HepG2 (cell line): ENCODE results near the gene OTUB2. TPM values are rescaled to one million over a fixed set of nuclear protein-coding genes. Genes with fewer than 3 reads are reported as not detected.

Experiments
- ATAC-seq: fragments of 200-7000 bp; cut with Tn5 transposase; 3 replicates; pipeline ENCODE4 v1.9.1; 2020; ENCODE audit warnings: mild to moderate bottlenecking, moderate library complexity
- BruUV-seq: library from RNA; stranded (reverse); fragments of 400-500 nt; replicated peaks from 2 replicates; lab custom pipeline; 2021; lab: Mats Ljungman, UMichigan
- CTCF ChIA-PET: fragments of 300-600 bp; formaldehyde crosslinking; extraction: SDS; loops from one replicate; lab custom pipeline; 2021; ENCODE audit warnings: low total read pairs, inconsistent platforms, low intra/inter-chr PET ratio; lab: Yijun Ruan, JAX
- POLR2A ChIA-PET: fragments of 350-600 bp; sonication (Branson Sonifier 250); formaldehyde crosslinking; loops from one replicate; lab custom pipeline; 2020; ENCODE audit warnings: antibody characterized with exemption, inconsistent platforms; lab: Yijun Ruan, JAX
- DNase-seq: peaks from one replicate; pipeline ENCODE4 v3.0.0-alpha.2; 2015; ENCODE audit warnings: low spot score
- FAIRE-seq: peaks from 3 replicates; lab custom pipeline; 2011; peaks lifted over from hg19 to GRCh38; lab: Jason Lieb, UNC
- H2AFZ ChIP-seq: one replicate; pipeline ENCODE4 v1.6.1; 2011; ENCODE audit warnings: low read length, inconsistent platforms
- H3K27ac ChIP-seq: fragments of 300-600 bp; 3 replicates; pipeline ENCODE4 v1.8.0; 2011; ENCODE audit warnings: mixed run types, mild to moderate bottlenecking, mixed read lengths, low read length, inconsistent platforms; ENCODE audit not compliant: insufficient read depth; ENCODE audit errors: extremely low read length
- H3K27me3 ChIP-seq, 2 experiments: fragments of 200-600 bp in 1 of 2; 2 replicates in 1 of 2; 3 replicates in 1 of 2; pipeline versions ENCODE4 v1.6.0 to v1.8.0; 2011; ENCODE audit warnings: low read length in 2 of 2, mild to moderate bottlenecking in 2 of 2, moderate library complexity in 2 of 2, inconsistent platforms in 1 of 2; ENCODE audit not compliant: insufficient read depth in 2 of 2, control insufficient read depth in 1 of 2
- H3K36me3 ChIP-seq, 2 experiments: fragments of 200-600 bp in 1 of 2; replicated peaks in 1 of 2; 2 replicates in 1 of 2; 3 replicates in 1 of 2; pipeline versions ENCODE4 v1.5.1 to v1.8.0; 2011; ENCODE audit warnings: low read length in 2 of 2, inconsistent platforms in 1 of 2; ENCODE audit not compliant: insufficient read depth in 2 of 2, control insufficient read depth in 1 of 2
- H3K4me1 ChIP-seq: 2 replicates; pipeline ENCODE4 v1.5.1; 2012; ENCODE audit warnings: low read length, inconsistent platforms; ENCODE audit not compliant: insufficient read depth
- H3K4me2 ChIP-seq: 2 replicates; pipeline ENCODE4 v1.6.0; 2011; ENCODE audit warnings: low read depth, low read length, inconsistent platforms
- H3K4me3 ChIP-seq, 3 experiments: fragments of 200-600 bp in 1 of 3; sonication (generic), shearing (Covaris generic) in 1 of 3; replicated peaks in 1 of 3; 2 replicates each; pipeline ENCODE4 v1.5.1; 2011 to 2016; ENCODE audit warnings: low read length in 3 of 3, inconsistent platforms in 2 of 3, low read depth in 2 of 3, mild to moderate bottlenecking in 2 of 3, control low read depth in 1 of 3, mixed read lengths in 1 of 3; ENCODE audit not compliant: insufficient read depth in 1 of 3
- H3K79me2 ChIP-seq: one replicate; pipeline ENCODE4 v1.6.1; 2011; ENCODE audit warnings: low read length, inconsistent platforms; ENCODE audit not compliant: insufficient read depth
- H3K9ac ChIP-seq: 2 replicates; pipeline ENCODE4 v1.6.0; 2011; ENCODE audit warnings: mild to moderate bottlenecking, low read depth, low read length, inconsistent platforms; ENCODE audit not compliant: insufficient read depth
- H3K9me3 ChIP-seq: 2 replicates; pipeline ENCODE4 v1.5.1; 2012; ENCODE audit warnings: mild to moderate bottlenecking, low read length
- H4K20me1 ChIP-seq: 2 replicates; pipeline ENCODE4 v1.6.0; 2011; ENCODE audit warnings: inconsistent platforms, mild to moderate bottlenecking, low read length, moderate library complexity; ENCODE audit not compliant: insufficient read depth
- ARID2 ChIP-seq: sonication (generic); formaldehyde crosslinking; IDR thresholded peaks from 2 replicates; pipeline ENCODE4 v1.8.1; 2022; ENCODE audit warnings: mild to moderate bottlenecking, missing genetic modification reagents, borderline replicate concordance
- ARNT ChIP-seq: fragments of 450-650 bp; IDR thresholded peaks from 2 replicates; pipeline ENCODE4 v1.6.1; 2017
- CREB1 ChIP-seq, 2 experiments: fragments of 450-650 bp in 1 of 2; IDR thresholded peaks; 2 replicates each; pipeline ENCODE4 v1.6.1; 2016 to 2017; ENCODE audit warnings: control low read depth in 1 of 2, mild to moderate bottlenecking in 1 of 2, missing compliant biosample characterization in 1 of 2, missing genetic modification characterization in 1 of 2
- FOSL2 ChIP-seq: sonication (generic); formaldehyde crosslinking; IDR thresholded peaks from 2 replicates; pipeline ENCODE4 v1.4.0; 2020; ENCODE audit warnings: missing genetic modification reagents
- KLF6 ChIP-seq: IDR thresholded peaks from 2 replicates; pipeline ENCODE4 v1.8.0; 2016; ENCODE audit warnings: missing biosample characterization, missing genetic modification reagents
- PHF20 ChIP-seq: sonication (generic); formaldehyde crosslinking; IDR thresholded peaks from 2 replicates; pipeline ENCODE4 v1.5.0; 2020; ENCODE audit warnings: mild to moderate bottlenecking, missing genetic modification reagents
- PITX1 ChIP-seq: sonication (generic); formaldehyde crosslinking; IDR thresholded peaks from 2 replicates; pipeline ENCODE4 v1.5.1; 2020; ENCODE audit warnings: mild to moderate bottlenecking, missing genetic modification reagents
- XBP1 ChIP-seq: sonication (generic); formaldehyde crosslinking; IDR thresholded peaks from 2 replicates; pipeline ENCODE4 v1.5.0; 2020; ENCODE audit warnings: missing genetic modification reagents
- ZBTB21 ChIP-seq: sonication (generic); formaldehyde crosslinking; IDR thresholded peaks from 2 replicates; pipeline ENCODE4 v1.4.0; 2020; ENCODE audit warnings: missing genetic modification reagents
- ZNF142 ChIP-seq: sonication (generic); formaldehyde crosslinking; IDR thresholded peaks from 2 replicates; pipeline ENCODE4 v1.4.0; 2020; ENCODE audit warnings: missing genetic modification reagents
- WGBS: methylation state at CpG from one replicate; pipeline ENCODE4 v1.1.6; 2017; ENCODE audit warnings: low lambda C conversion rate; 5-methylcytosine and 5-hydroxymethylcytosine counted together
- in situ Hi-C: cut with HindIII; loops from 2 replicates; pipeline ENCODE4 v1.10.0; 2017; ENCODE audit warnings: low pct_unique_long_range_greater_than_20kb; ENCODE audit not compliant: extremely low pct_ligation_motif_present
- intact Hi-C: fragments of 100-400 bp; cut with micrococcal nuclease; formaldehyde crosslinking; loops from one replicate; pipeline ENCODE4 v1.10.0; 2022; ENCODE audit not compliant: unreplicated experiment
- polyA plus RNA-seq, 8 experiments: library from polyadenylated mRNA; depleted of rRNA in 3 of 8; stranded (reverse) in 7 of 8; unstranded in 1 of 8; fragments of >200 nt; fragmentation: Illumina TruSeq in 4 of 8; extraction: Trizol in 4 of 8; gene quantifications; 2 replicates each; pipeline versions ENCODE4 v1.2.1 to v1.2.3, GENCODE V29; 2011 to 2016; ENCODE audit warnings: low read depth in 4 of 8, missing spikeins in 1 of 8, mixed read lengths in 1 of 8; ENCODE audit not compliant: insufficient read depth in 1 of 8
- total RNA-seq, 5 experiments: library from RNA; depleted of rRNA; stranded (reverse); fragments of >200 nt; fragmentation: Illumina TruSeq; extraction: Trizol; gene quantifications; 2 replicates each; pipeline ENCODE4 v1.2.3, GENCODE V29; 2016; ENCODE audit warnings: low read depth in 1 of 5

Gene OTUB2
- total and polyA plus RNA-seq, 2 of the 13 experiments (the other 11 are each of a cell fraction or from before 2014, with no cell fraction given) = 2.2 to 2.4 TPM

- no peak for FAIRE-seq
- TF ChIP-seq ZNF142 (CRISPR knock-in tag) (no peak), FOSL2 (CRISPR knock-in tag) (peak; percentile 40; the same call in 1 of the 2 replicates), KLF6 (CRISPR knock-in tag) (no peak), XBP1 (CRISPR knock-in tag) (no peak), ARNT (no peak), PHF20 (CRISPR knock-in tag) (no peak), ZBTB21 (CRISPR knock-in tag) (peak; percentile 65; the same call in 1 of the 2 replicates), PITX1 (CRISPR knock-in tag) (no peak), CREB1 (IDR thresholded peaks at IDR 0.05) (0 out of 2 replicates have a peak, but pooled peaks have one; percentile 25), CREB1 (CRISPR knock-in tag; IDR thresholded peaks at IDR 0.05) (no peak), ARID2 (CRISPR knock-in tag) (no peak)
- 0% methylated on average over 1 of the region's 1 CpG for WGBS
Observed at GRCh38 chr14:93997082-93997481, 29.1 kb upstream of the OTUB2 start, which contains the start of gene CCDC197. CCDC197 (plus strand) TSS chr14:93997301; CDS start chr14:93998132, 831 bp downstream.

More at GRCh38 chr14:93997082-93997481, 29.1 kb upstream of the OTUB2 start, which contains the start of gene CCDC197:
- Histone ChIP-seq H3K9ac (no peak within 1 kb of the TSS), H3K4me1 (peaks cover 48% of the 10 kb centered on the region), H3K9me3 (no peaks in the 10 kb centered on the region), H3K36me3 (no peaks in the 10 kb centered on the region), H3K4me2 (no peak within 1 kb of the TSS; the same call in 1 of the 2 replicates), H3K4me3 (no peak within 1 kb of the TSS), H4K20me1 (no peaks in the 10 kb centered on the region), H3K27me3 (peaks cover 3 to 58% of the 10 kb centered on the region in 2 experiments; a peak in 4 of 5 replicates), H3K27ac (no peak within 1 kb of the TSS), H2AFZ (no peak within 1 kb of the TSS), H3K79me2 (no peaks in the 10 kb centered on the region)
- ATAC-seq (no peak), DNase-seq (no peak)
- in situ Hi-C loops = no loop called here
- intact Hi-C loops = no loop called here
- BruUV-seq = no TSS peak
- ChIA-PET POLR2A (interaction anchor here (1.3 to 2.0 kb wide), 5 partner anchors 12 to 295 kb away, joined by 3 to 11 read pairs (median 4); partner anchors contain the start of gene SERPINA10), CTCF (no interaction called here)
